Measurements from ENCODE around the gene ISOC2.

The ISOC2 gene

GRCh38 chr19:55460670-55461258 is 678 bp downstream of the ISOC2 start:
- Histone ChIP-seq H3K9me3 (ENCODE audit: severe bottlenecking) (no peaks in the 10 kb centered on the region), H3K27me3 (ENCODE audit: insufficient read depth, low read depth, severe bottlenecking) (no peaks in the 10 kb centered on the region), H3K4me3 (ENCODE audit: low read depth, low read length) (peak overlapping the region; percentile 96), H3K36me3 (peaks cover 2% of the 10 kb centered on the region; the same call in 1 of the 2 replicates), H3K27ac (peak overlapping the region; percentile 83)
- peak; percentile 87 for DNase-seq
- TF ChIP-seq CTCF (IDR thresholded peaks at IDR 0.05; ENCODE audit: low read depth, low read length): no peak

- Histone ChIP-seq H3K9me3 (ENCODE audit: severe bottlenecking) (no peaks in the 10 kb centered on the region), H3K4me3 (ENCODE audit: low read depth, low read length) (peak overlapping the region; percentile 96; the same call in 1 of the 2 replicates), H3K27ac (peak overlapping the region; percentile 62), H3K36me3 (peaks cover 8% of the 10 kb centered on the region; the same call in 1 of the 2 replicates), H3K27me3 (ENCODE audit: insufficient read depth, low read depth, severe bottlenecking) (no peaks in the 10 kb centered on the region)
- TF ChIP-seq CTCF (IDR thresholded peaks at IDR 0.05; ENCODE audit: low read depth, low read length): no peak
- no peak for DNase-seq
These were observed 1.3 kb downstream of the ISOC2 start for GRCh38 chr19:55459950-55460657.

DNA sequence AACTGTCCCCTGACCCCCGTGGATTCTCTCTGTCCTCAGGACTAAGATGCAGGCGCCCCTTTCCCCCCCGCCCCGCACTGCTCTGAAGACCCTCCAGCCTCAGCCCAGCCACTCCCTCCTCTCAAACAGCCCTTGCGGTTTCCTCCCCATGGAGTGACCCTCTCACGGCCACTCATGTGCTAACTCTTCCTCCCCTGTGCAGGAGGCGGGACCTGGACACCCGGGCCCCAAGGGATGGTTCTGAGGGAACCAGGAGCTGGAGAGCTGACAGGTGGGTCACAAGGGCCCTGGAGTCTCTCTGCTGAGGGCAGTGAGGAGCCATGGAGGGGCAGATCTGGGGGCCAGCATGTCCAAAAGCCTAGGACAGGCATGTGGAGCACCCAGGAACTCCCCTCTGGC is 1.9 kb downstream of the ISOC2 start:
- Histone ChIP-seq H3K27me3 (ENCODE audit: insufficient read depth, low read depth, severe bottlenecking) (no peaks in the 10 kb centered on the region), H3K36me3 (peaks cover 8% of the 10 kb centered on the region; the same call in 1 of the 2 replicates), H3K9me3 (ENCODE audit: severe bottlenecking) (no peaks in the 10 kb centered on the region), H3K4me3 (ENCODE audit: low read depth, low read length) (no peak overlapping the region), H3K27ac (peak overlapping the region; percentile 62)
- DNase-seq: no peak
- no peak for TF ChIP-seq CTCF (IDR thresholded peaks at IDR 0.05; ENCODE audit: low read depth, low read length)

DNA sequence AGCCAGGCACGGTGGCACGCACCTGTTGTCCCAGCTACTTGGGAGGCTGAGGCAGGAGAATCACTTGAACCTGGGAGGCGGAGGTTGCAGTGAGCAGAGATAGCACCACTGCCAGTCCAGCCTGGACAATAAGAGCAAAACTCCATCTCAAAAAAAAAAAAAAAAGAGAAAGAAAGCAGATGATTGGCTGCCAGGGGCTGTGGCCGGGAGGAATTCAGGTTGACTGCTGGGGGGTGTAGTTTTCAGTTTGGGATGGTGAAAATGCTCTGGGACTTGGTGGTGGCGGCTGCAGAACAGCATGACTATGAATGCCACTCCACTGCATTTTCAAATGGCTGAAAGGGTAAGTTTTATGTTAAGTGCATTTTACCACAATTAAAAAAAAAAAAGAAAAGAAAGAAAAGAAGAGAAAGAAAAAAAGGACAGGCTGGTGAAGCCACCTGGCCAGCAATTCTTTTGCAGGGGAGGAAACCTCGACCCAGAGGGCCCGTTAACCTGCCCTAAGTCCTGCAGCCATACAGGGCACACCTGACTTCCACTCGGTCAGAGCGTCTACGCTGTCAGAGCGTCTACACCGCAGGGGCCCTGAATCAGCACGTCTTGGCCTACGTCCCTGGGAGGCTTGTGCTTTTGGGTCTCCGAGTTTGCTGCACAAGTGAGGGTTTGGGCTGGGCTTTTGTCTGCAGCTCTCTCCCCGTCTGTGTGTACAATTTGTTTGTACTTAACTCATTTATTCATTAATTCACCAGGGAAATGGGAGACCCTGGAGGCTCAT is 3.6 kb downstream of the ISOC2 start:
- no peak overlapping the region for H3K4me3 ChIP-seq (ENCODE audit: low read depth, low read length)
- DNase-seq: no peak
- peak overlapping the region; percentile 77 for H3K27ac ChIP-seq
- H3K9me3 ChIP-seq (ENCODE audit: severe bottlenecking): no peaks in the 10 kb centered on the region
- no peaks in the 10 kb centered on the region for H3K27me3 ChIP-seq (ENCODE audit: insufficient read depth, low read depth, severe bottlenecking)
- peaks cover 11% of the 10 kb centered on the region; the same call in 1 of the 2 replicates for H3K36me3 ChIP-seq
- TF ChIP-seq CTCF (IDR thresholded peaks at IDR 0.05; ENCODE audit: low read depth, low read length): no peak

GRCh38 chr19:55456347-55456746 is 5.1 kb downstream of the ISOC2 start:
- Histone ChIP-seq H3K27ac (peak overlapping the region; percentile 77), H3K27me3 (ENCODE audit: insufficient read depth, low read depth, severe bottlenecking) (peaks cover 11% of the 10 kb centered on the region), H3K36me3 (peaks cover 11% of the 10 kb centered on the region; the same call in 1 of the 2 replicates), H3K4me3 (ENCODE audit: low read depth, low read length) (no peak overlapping the region), H3K9me3 (ENCODE audit: severe bottlenecking) (no peaks in the 10 kb centered on the region)
- DNase-seq: no peak
- no peak for TF ChIP-seq CTCF (IDR thresholded peaks at IDR 0.05; ENCODE audit: low read depth, low read length)
